ENCODE data around the gene RHOH. TPM values are rescaled to one million over a fixed set of nuclear protein-coding genes. Genes with fewer than 3 reads are reported as not detected.

RHOH gene
- total and polyA plus RNA-seq, 10 of the 15 experiments (the other 5 are each of a cell fraction or from before 2014, with no cell fraction given), result 46.5 to 120 (median 57.9) TPM

DNA sequence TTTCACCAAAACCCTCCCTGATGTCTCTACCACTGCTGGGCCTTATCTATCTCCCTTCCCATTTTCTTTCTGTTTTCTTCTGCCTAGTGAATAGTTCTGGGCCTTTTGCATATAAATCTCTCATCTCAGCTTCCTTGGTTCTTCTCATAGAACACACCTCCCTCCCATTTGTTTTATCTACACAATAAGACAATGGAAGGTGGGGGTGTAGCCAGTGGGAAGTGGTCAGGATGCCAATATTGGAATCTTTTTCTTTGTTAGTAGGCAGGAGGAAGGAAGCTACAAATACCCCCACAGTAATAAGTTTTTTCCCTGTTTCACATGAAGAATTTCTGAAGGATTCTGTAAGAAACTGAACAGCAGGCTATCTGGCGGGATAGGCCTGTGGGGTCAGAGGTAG, 30.9 kb upstream of the RHOH start:
- 96% methylated on average over 1 of the region's 1 CpG for WGBS (ENCODE audit: insufficient coverage, insufficient replicate concordance, low lambda C conversion rate, missing lambda C conversion rate)
- FAIRE-seq, result no peak
- no TSS peak for BruUV-seq (replicated peaks)
- Histone ChIP-seq H3K9ac (ENCODE audit: control insufficient read depth, insufficient read depth, low read length) (no peak overlapping the region), H3K9me3 (replicated peaks; ENCODE audit: control insufficient read depth, insufficient read depth, low read length) (no peaks in the 10 kb centered on the region), H2AFZ (ENCODE audit: control insufficient read depth, low read depth, low read length) (no peak overlapping the region), H3K79me2 (ENCODE audit: control insufficient read depth, insufficient read depth, low read length) (no peaks in the 10 kb centered on the region), H3K4me2 (ENCODE audit: control insufficient read depth, insufficient read depth) (no peak overlapping the region), H4K20me1 (ENCODE audit: control insufficient read depth, insufficient read depth) (no peaks in the 10 kb centered on the region), H3K36me3 (ENCODE audit: control insufficient read depth in 2 of 2, insufficient read depth in 2 of 2, low read length in 1 of 2) (no peaks in the 10 kb centered on the region), H3K27me3 (replicated peaks in 1 of 2; ENCODE audit: control insufficient read depth in 2 of 2, insufficient read depth in 2 of 2, low read length in 1 of 2) (no peaks in the 10 kb centered on the region), H3K4me1 (ENCODE audit: control insufficient read depth, insufficient read depth, low read length) (peaks cover 4% of the 10 kb centered on the region; the same call in 1 of the 2 replicates), H3K4me3 (no peak overlapping the region), H3K27ac (ENCODE audit: control insufficient read depth, insufficient read depth) (no peak overlapping the region)
- TF ChIP-seq, protein P1, sequence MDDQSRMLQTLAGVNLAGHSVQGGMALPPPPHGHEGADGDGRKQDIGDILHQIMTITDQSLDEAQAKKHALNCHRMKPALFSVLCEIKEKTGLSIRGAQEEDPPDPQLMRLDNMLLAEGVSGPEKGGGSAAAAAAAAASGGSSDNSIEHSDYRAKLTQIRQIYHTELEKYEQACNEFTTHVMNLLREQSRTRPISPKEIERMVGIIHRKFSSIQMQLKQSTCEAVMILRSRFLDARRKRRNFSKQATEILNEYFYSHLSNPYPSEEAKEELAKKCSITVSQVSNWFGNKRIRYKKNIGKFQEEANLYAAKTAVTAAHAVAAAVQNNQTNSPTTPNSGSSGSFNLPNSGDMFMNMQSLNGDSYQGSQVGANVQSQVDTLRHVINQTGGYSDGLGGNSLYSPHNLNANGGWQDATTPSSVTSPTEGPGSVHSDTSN (IDR thresholded peaks at IDR 0.05; ENCODE audit: insufficient replicate concordance, low read depth, low read length), result no peak
- TF ChIP-seq MXI1 (IDR thresholded peaks at IDR 0.05; ENCODE audit: low read depth, low read length) (no peak), CREM (IDR thresholded peaks at IDR 0.05; ENCODE audit: low read depth) (no peak), POLR2AphosphoS2 (IDR thresholded peaks at IDR 0.05; ENCODE audit: low read depth, low read length) (no peak), ZNF274 (IDR thresholded peaks at IDR 0.05; ENCODE audit: insufficient read depth, insufficient read length) (no peak)
- intact Hi-C loops (cut with micrococcal nuclease; ENCODE audit: unreplicated experiment) (no loop called here), in situ Hi-C loops (cut with MboI) (no loop called here)
- SMC1A ChIA-PET (ENCODE audit: uncharacterized antibody, unreplicated experiment), result interaction anchor here (1.0 to 2.0 kb wide), 2 partner anchors 14 to 141 kb away, joined by 3 to 6 read pairs; no protein-coding TSS in a partner anchor
- no peak for DNase-seq (ENCODE audit: low read depth, low spot score)
- RAD21 ChIA-PET (ENCODE audit: unreplicated experiment), result no interaction called here
- CTCF ChIA-PET, result no interaction called here
- POLR2A ChIA-PET, result no interaction called here
- ATAC-seq, result no peak

GRCh38 chr4:40168070-40168469, 28.8 kb upstream of the RHOH start:
- ATAC-seq (no peak), DNase-seq (ENCODE audit: low read depth, low spot score) (no peak), FAIRE-seq (no peak)
- ChIA-PET CTCF (no interaction called here), POLR2A (no interaction called here), RAD21 (ENCODE audit: unreplicated experiment) (no interaction called here), SMC1A (ENCODE audit: uncharacterized antibody, unreplicated experiment) (interaction anchor here (1.0 to 4.1 kb wide), 2 partner anchors 17 to 23 kb away, joined by 3 to 57 read pairs; no protein-coding TSS in a partner anchor)
- in situ Hi-C loops (cut with MboI), result no loop called here
- Histone ChIP-seq H3K27me3 (replicated peaks in 1 of 2; ENCODE audit: control insufficient read depth in 2 of 2, insufficient read depth in 2 of 2, low read length in 1 of 2) (no peaks in the 10 kb centered on the region), H3K27ac (ENCODE audit: control insufficient read depth, insufficient read depth) (no peak overlapping the region), H3K79me2 (ENCODE audit: control insufficient read depth, insufficient read depth, low read length) (no peaks in the 10 kb centered on the region), H3K4me2 (ENCODE audit: control insufficient read depth, insufficient read depth) (no peak overlapping the region), H3K9ac (ENCODE audit: control insufficient read depth, insufficient read depth, low read length) (no peak overlapping the region), H2AFZ (ENCODE audit: control insufficient read depth, low read depth, low read length) (no peak overlapping the region), H3K9me3 (replicated peaks; ENCODE audit: control insufficient read depth, insufficient read depth, low read length) (no peaks in the 10 kb centered on the region), H3K4me3 (no peak overlapping the region), H3K4me1 (ENCODE audit: control insufficient read depth, insufficient read depth, low read length) (peaks cover 11% of the 10 kb centered on the region), H3K36me3 (ENCODE audit: control insufficient read depth in 2 of 2, insufficient read depth in 2 of 2, low read length in 1 of 2) (no peaks in the 10 kb centered on the region), H4K20me1 (ENCODE audit: control insufficient read depth, insufficient read depth) (no peaks in the 10 kb centered on the region)
- intact Hi-C loops (cut with micrococcal nuclease; ENCODE audit: unreplicated experiment), result no loop called here
- TF ChIP-seq ESRRA (IDR thresholded peaks at IDR 0.05; ENCODE audit: low read length), result no peak
- BruUV-seq (replicated peaks), result no TSS peak

Data from GM12878 (cell line).